MM.1S (cell line): ENCODE measurements around the gene ELOVL1.

Source experiments
- DNase-seq: peaks from one replicate; pipeline ENCODE4 v3.0.0-alpha.2; 2015
- H2AFZ ChIP-seq: fragments of 300-600 bp; sonication (generic); 2 replicates; pipeline ENCODE4 v1.6.0; 2016; ENCODE audit warnings: antibody characterized with exemption, low read length
- H3F3A ChIP-seq: fragments of 300-600 bp; sonication (generic); 2 replicates; pipeline ENCODE4 v1.6.1; 2016; ENCODE audit warnings: mild to moderate bottlenecking, antibody characterized with exemption, low read length, moderate library complexity, mixed read lengths; ENCODE audit not compliant: insufficient read depth
- H3K27ac ChIP-seq: fragments of 300-600 bp; sonication (generic); 2 replicates; pipeline ENCODE4 v1.5.1; 2016; ENCODE audit warnings: mild to moderate bottlenecking, low read length
- H3K27me3 ChIP-seq: fragments of 300-600 bp; sonication (generic); replicated peaks from 2 replicates; pipeline ENCODE4 v1.6.0; 2016; ENCODE audit warnings: low read length; ENCODE audit not compliant: insufficient read depth
- H3K36me3 ChIP-seq: fragments of 300-600 bp; sonication (generic); replicated peaks from 2 replicates; pipeline ENCODE4 v1.6.1; 2016; ENCODE audit warnings: mild to moderate bottlenecking, low read length, mixed read lengths; ENCODE audit not compliant: insufficient read depth
- H3K4me1 ChIP-seq: fragments of 300-600 bp; sonication (generic); 2 replicates; pipeline ENCODE4 v1.6.1; 2016; ENCODE audit warnings: low read length, mixed read lengths
- H3K4me2 ChIP-seq: fragments of 300-600 bp; sonication (generic); 2 replicates; pipeline ENCODE4 v1.6.0; 2016; ENCODE audit warnings: low read depth, low read length
- H3K4me3 ChIP-seq: fragments of 300-600 bp; sonication (generic); 2 replicates; pipeline ENCODE4 v1.5.1; 2016; ENCODE audit warnings: low read length, mixed read lengths
- H3K79me2 ChIP-seq: fragments of 300-600 bp; sonication (generic); 2 replicates; pipeline ENCODE4 v1.6.1; 2016; ENCODE audit warnings: mixed run types, low read length, mixed read lengths
- H3K9ac ChIP-seq: fragments of 300-600 bp; sonication (generic); 2 replicates; pipeline ENCODE4 v1.6.1; 2016; ENCODE audit warnings: low read length, mixed read lengths
- H3K9me2 ChIP-seq: fragments of 300-600 bp; sonication (generic); replicated peaks from 2 replicates; pipeline ENCODE4 v1.6.1; 2016; ENCODE audit warnings: mild to moderate bottlenecking, low read length, mixed read lengths; ENCODE audit not compliant: insufficient read depth
- H3K9me3 ChIP-seq: fragments of 300-600 bp; sonication (generic); replicated peaks from 2 replicates; pipeline ENCODE4 v1.6.1; 2016; ENCODE audit warnings: mild to moderate bottlenecking, low read length, mixed read lengths; ENCODE audit not compliant: insufficient read depth
- H4K20me1 ChIP-seq: fragments of 300-600 bp; sonication (generic); 2 replicates; pipeline ENCODE4 v1.6.1; 2016; ENCODE audit warnings: mild to moderate bottlenecking, low read length, moderate library complexity, mixed read lengths; ENCODE audit not compliant: insufficient read depth
- CTCF ChIP-seq: fragments of 300-600 bp; sonication (generic); IDR thresholded peaks from 2 replicates; pipeline ENCODE4 v1.5.1; 2016; ENCODE audit warnings: antibody characterized with exemption, low read length, mixed read lengths
- EZH2 ChIP-seq: fragments of 300-600 bp; sonication (generic); optimal IDR thresholded peaks from 2 replicates; pipeline ENCODE3; 2017; ENCODE audit warnings: low read depth, mild to moderate bottlenecking, antibody characterized with exemption, low read length, mixed read lengths
- EZH2phosphoT487 ChIP-seq: fragments of 300-600 bp; sonication (generic); IDR thresholded peaks from 2 replicates; pipeline ENCODE4 v1.6.1; 2018; ENCODE audit warnings: antibody characterized with exemption, low read length

Gene ELOVL1

GRCh38 chr1:43324810-43325209 is 43.0 kb downstream of the ELOVL1 start:
- Histone ChIP-seq H3K4me3 (no peak overlapping the region), H3K36me3 (no peaks in the 10 kb centered on the region), H3K9me2 (no peaks in the 10 kb centered on the region), H3K9me3 (no peaks in the 10 kb centered on the region), H3F3A (no peaks in the 10 kb centered on the region), H3K27me3 (no peaks in the 10 kb centered on the region), H2AFZ (no peak overlapping the region), H3K4me2 (no peak overlapping the region), H4K20me1 (no peaks in the 10 kb centered on the region), H3K9ac (no peak overlapping the region), H3K27ac (no peak overlapping the region), H3K79me2 (no peaks in the 10 kb centered on the region), H3K4me1 (no peaks in the 10 kb centered on the region)
- no peak for DNase-seq
- TF ChIP-seq EZH2, result no peak

GRCh38 chr1:43322506-43322905 is 45.3 kb downstream of the ELOVL1 start:
- H4K20me1 ChIP-seq, result no peaks in the 10 kb centered on the region
- H3K27ac ChIP-seq, result no peak overlapping the region
- H3K27me3 ChIP-seq, result no peaks in the 10 kb centered on the region
- no peaks in the 10 kb centered on the region for H3K79me2 ChIP-seq
- no peaks in the 10 kb centered on the region for H3K36me3 ChIP-seq
- no peaks in the 10 kb centered on the region for H3K9me2 ChIP-seq
- no peak overlapping the region for H3K4me3 ChIP-seq
- no peak overlapping the region for H3K9ac ChIP-seq
- no peaks in the 10 kb centered on the region for H3F3A ChIP-seq
- no peaks in the 10 kb centered on the region for H3K4me1 ChIP-seq
- no peaks in the 10 kb centered on the region for H3K9me3 ChIP-seq
- no peak for DNase-seq
- H2AFZ ChIP-seq, result no peak overlapping the region
- no peak overlapping the region for H3K4me2 ChIP-seq
- TF ChIP-seq EZH2phosphoT487 (no peak), EZH2 (no peak), CTCF (no peak)

- Histone ChIP-seq H3K4me1 (no peaks in the 10 kb centered on the region), H3K27ac (no peak overlapping the region), H3K79me2 (no peaks in the 10 kb centered on the region), H3K27me3 (no peaks in the 10 kb centered on the region), H3K9ac (no peak overlapping the region), H3K36me3 (no peaks in the 10 kb centered on the region), H3F3A (no peaks in the 10 kb centered on the region), H3K9me2 (no peaks in the 10 kb centered on the region), H3K4me2 (no peak overlapping the region), H3K4me3 (no peak overlapping the region), H2AFZ (no peak overlapping the region), H3K9me3 (no peaks in the 10 kb centered on the region), H4K20me1 (no peaks in the 10 kb centered on the region)
- TF ChIP-seq EZH2 (no peak), EZH2phosphoT487 (no peak), CTCF (no peak)
- no peak for DNase-seq
Measured at GRCh38 chr1:43321331-43321891, 46.4 kb downstream of the ELOVL1 start.

- no peaks in the 10 kb centered on the region for H4K20me1 ChIP-seq
- H3K79me2 ChIP-seq, result no peaks in the 10 kb centered on the region
- TF ChIP-seq CTCF (no peak), EZH2 (no peak), EZH2phosphoT487 (no peak)
- H3K27ac ChIP-seq, result no peak overlapping the region
- H3K36me3 ChIP-seq, result no peaks in the 10 kb centered on the region
- no peaks in the 10 kb centered on the region for H3K9me2 ChIP-seq
- no peaks in the 10 kb centered on the region for H3K9me3 ChIP-seq
- no peak overlapping the region for H2AFZ ChIP-seq
- H3K27me3 ChIP-seq, result no peaks in the 10 kb centered on the region
- DNase-seq, result no peak
- H3K4me1 ChIP-seq, result no peaks in the 10 kb centered on the region
- no peak overlapping the region for H3K4me2 ChIP-seq
- H3K4me3 ChIP-seq, result no peak overlapping the region
- H3K9ac ChIP-seq, result no peak overlapping the region
- H3F3A ChIP-seq, result no peaks in the 10 kb centered on the region
Measured at GRCh38 chr1:43319766-43320165, 48.0 kb downstream of the ELOVL1 start.
